ENCODE measurements around the gene CDH4. TPM values are rescaled to one million over a fixed set of nuclear protein-coding genes. Genes with fewer than 3 reads are reported as not detected.

CDH4 gene
- total RNA-seq, 1 experiment from 2014 or later, result not detected

GRCh38 chr20:61719691-61720347 lies 467.8 kb downstream of the CDH4 start:
- ChIA-PET POLR2A (no interaction called here), CTCF (no interaction called here)
- ATAC-seq (no peak), DNase-seq (ENCODE audit: low read depth, low spot score) (no peak)
- Histone ChIP-seq H3K36me3 (ENCODE audit: control insufficient read depth, insufficient read depth, low read length) (no peaks in the 10 kb centered on the region), H3K27ac (ENCODE audit: low read length) (no peak overlapping the region), H3K27me3 (ENCODE audit: control insufficient read depth, insufficient read depth, low read length) (no peaks in the 10 kb centered on the region; the same call in 1 of the 2 replicates), H3K4me1 (ENCODE audit: control insufficient read depth, insufficient read depth, low read length) (no peaks in the 10 kb centered on the region), H3K9me3 (ENCODE audit: control insufficient read depth, insufficient read depth, low read depth, low read length) (no peaks in the 10 kb centered on the region), H3K4me3 (ENCODE audit: low read depth in 2 of 2, low read length in 2 of 2) (no peak overlapping the region)
- no TSS peak for BruUV-seq (replicated peaks)
- in situ Hi-C loops (cut with HindIII; ENCODE audit: low pct_unique_long_range_greater_than_20kb, low sequenced_read_pairs) (no loop called here), intact Hi-C loops (cut with micrococcal nuclease; ENCODE audit: unreplicated experiment) (no loop called here)
- TF ChIP-seq CTCF (IDR thresholded peaks at IDR 0.05), result no peak
- no peak for TF ChIP-seq TCF7L2 (IDR thresholded peaks at IDR 0.05; ENCODE audit: low read depth, low read length)
- TF ChIP-seq POLR2AphosphoS5 (IDR thresholded peaks at IDR 0.05; ENCODE audit: low read depth, low read length), result no peak
- TF ChIP-seq REST (IDR thresholded peaks at IDR 0.05; ENCODE audit: insufficient read depth in 1 of 2, low read depth in 2 of 2, low read length in 1 of 2), result no peak
- TF ChIP-seq SIN3A (IDR thresholded peaks at IDR 0.05; ENCODE audit: borderline replicate concordance, insufficient read depth, low read depth, low read length), result no peak

DNA sequence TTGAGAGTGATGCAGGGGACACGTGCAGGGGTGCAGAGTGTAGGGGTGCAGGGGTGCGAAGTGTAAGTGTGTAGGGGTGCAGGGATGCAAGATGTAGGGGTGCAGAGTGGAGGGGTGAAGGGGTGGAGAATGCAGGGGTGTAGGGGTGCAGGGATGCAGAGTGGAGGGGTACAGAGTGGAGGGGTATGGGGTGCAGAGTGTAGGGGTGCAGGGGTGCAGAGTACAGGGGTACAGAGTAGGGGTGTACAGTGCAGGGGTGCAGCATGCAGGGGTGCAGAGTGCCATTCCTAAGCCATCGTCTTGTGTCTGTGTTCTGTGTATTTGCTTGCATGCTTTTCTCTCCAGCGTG lies 468.3 kb downstream of the CDH4 start:
- no peak for ATAC-seq
- ChIA-PET CTCF (no interaction called here), POLR2A (no interaction called here)
- H3K4me3 ChIP-seq (ENCODE audit: low read depth in 2 of 2, low read length in 2 of 2), result no peak overlapping the region
- DNase-seq (ENCODE audit: low read depth, low spot score), result no peak
- BruUV-seq (replicated peaks), result no TSS peak
- intact Hi-C loops (cut with micrococcal nuclease; ENCODE audit: unreplicated experiment) (no loop called here), in situ Hi-C loops (cut with HindIII; ENCODE audit: low pct_unique_long_range_greater_than_20kb, low sequenced_read_pairs) (no loop called here)
- no peak for TF ChIP-seq CTCF (IDR thresholded peaks at IDR 0.05)
- no peak for TF ChIP-seq POLR2AphosphoS5 (IDR thresholded peaks at IDR 0.05; ENCODE audit: low read depth, low read length)
- no peak for TF ChIP-seq SIN3A (IDR thresholded peaks at IDR 0.05; ENCODE audit: borderline replicate concordance, insufficient read depth, low read depth, low read length)
- TF ChIP-seq REST (IDR thresholded peaks at IDR 0.05; ENCODE audit: insufficient read depth in 1 of 2, low read depth in 2 of 2, low read length in 1 of 2), result no peak
- no peaks in the 10 kb centered on the region for H3K36me3 ChIP-seq (ENCODE audit: control insufficient read depth, insufficient read depth, low read length)
- H3K27ac ChIP-seq (ENCODE audit: low read length), result no peak overlapping the region
- H3K27me3 ChIP-seq (ENCODE audit: control insufficient read depth, insufficient read depth, low read length), result no peaks in the 10 kb centered on the region; the same call in 1 of the 2 replicates
- H3K9me3 ChIP-seq (ENCODE audit: control insufficient read depth, insufficient read depth, low read depth, low read length), result no peaks in the 10 kb centered on the region
- no peaks in the 10 kb centered on the region for H3K4me1 ChIP-seq (ENCODE audit: control insufficient read depth, insufficient read depth, low read length)
